Neural progenitor cell (in vitro differentiated cells): ENCODE data around the gene SERGEF. TPM values are rescaled to one million over a fixed set of nuclear protein-coding genes. Genes with fewer than 3 reads are reported as not detected.

Experiments
- DNase-seq: peaks from one replicate; pipeline ENCODE4 v3.0.0-alpha.2; 2016; ENCODE audit warnings: low spot score
- H2AFZ ChIP-seq: fragments of 200-600 bp; sonication (generic); replicated peaks from 2 replicates; pipeline ENCODE4 v1.6.1; 2016; ENCODE audit warnings: antibody characterized with exemption
- H3F3A ChIP-seq: fragments of 200-600 bp; sonication (generic); 2 replicates; pipeline ENCODE4 v1.6.1; 2016; ENCODE audit warnings: antibody characterized with exemption, low read depth
- H3K27ac ChIP-seq: fragments of 200-600 bp; sonication (generic); 2 replicates; pipeline ENCODE4 v1.5.1; 2016; ENCODE audit warnings: mild to moderate bottlenecking
- H3K27me3 ChIP-seq: fragments of 200-600 bp; sonication (generic); 2 replicates; pipeline ENCODE4 v1.6.1; 2016; ENCODE audit warnings: mild to moderate bottlenecking, moderate library complexity
- H3K36me3 ChIP-seq: fragments of 200-600 bp; sonication (generic); 2 replicates; pipeline ENCODE4 v1.5.1; 2016
- H3K4me1 ChIP-seq: fragments of 200-600 bp; sonication (generic); 2 replicates; pipeline ENCODE4 v1.6.1; 2016; ENCODE audit warnings: mixed run types
- H3K4me2 ChIP-seq: fragments of 200-600 bp; sonication (generic); 2 replicates; pipeline ENCODE4 v1.6.1; 2016
- H3K4me3 ChIP-seq: fragments of 200-600 bp; sonication (generic); 2 replicates; pipeline ENCODE4 v1.5.1; 2016
- H3K79me2 ChIP-seq: fragments of 200-600 bp; sonication (generic); 2 replicates; pipeline ENCODE4 v1.6.1; 2016; ENCODE audit warnings: low read depth
- H3K9ac ChIP-seq: fragments of 200-600 bp; sonication (generic); 2 replicates; pipeline ENCODE4 v1.6.1; 2016
- H3K9me3 ChIP-seq: fragments of 200-600 bp; sonication (generic); 2 replicates; pipeline ENCODE4 v1.5.1; 2016; ENCODE audit warnings: low read depth
- H4K20me1 ChIP-seq: fragments of 200-600 bp; sonication (generic); 2 replicates; pipeline ENCODE4 v1.6.1; 2016; ENCODE audit warnings: low read depth
- H3K27ac Mint-ChIP-seq: 3 replicates; pipeline ENCODE4 v1.8.0; 2021; ENCODE audit warnings: mixed read lengths
- H3K27me3 Mint-ChIP-seq: 2 replicates; pipeline ENCODE4 v1.8.0; 2022; ENCODE audit warnings: low read depth, mild to moderate bottlenecking, inconsistent platforms, moderate library complexity, mixed read lengths; ENCODE audit not compliant: insufficient read depth
- H3K36me3 Mint-ChIP-seq: 3 replicates; pipeline ENCODE4 v1.8.0; 2021; ENCODE audit warnings: mixed read lengths
- H3K4me1 Mint-ChIP-seq: 3 replicates; pipeline ENCODE4 v1.8.0; 2021; ENCODE audit warnings: mixed read lengths
- H3K4me3 Mint-ChIP-seq: 3 replicates; pipeline ENCODE4 v1.8.0; 2021; ENCODE audit warnings: mild to moderate bottlenecking, moderate library complexity, mixed read lengths
- H3K9me3 Mint-ChIP-seq: 3 replicates; pipeline ENCODE4 v1.8.0; 2020; ENCODE audit warnings: mixed read lengths
- EZH2 ChIP-seq: fragments of 200-600 bp; sonication (generic); IDR thresholded peaks from 2 replicates; pipeline ENCODE4 v1.6.1; 2017; ENCODE audit warnings: antibody characterized with exemption, mild to moderate bottlenecking, moderate library complexity
- EZH2phosphoT487 ChIP-seq: fragments of 200-600 bp; sonication (generic); IDR thresholded peaks from 2 replicates; pipeline ENCODE4 v1.6.1; 2017; ENCODE audit warnings: antibody characterized with exemption
- total RNA-seq: library from RNA; depleted of rRNA; stranded (reverse); fragments of >200 nt; gene quantifications from 2 replicates; pipeline ENCODE4 v1.2.3, GENCODE V29; 2015; ENCODE audit warnings: low replicate concordance
- TF ChIP-seq, protein P1 (sequence below): fragments of 200-600 bp; sonication (generic); IDR thresholded peaks from 2 replicates; pipeline ENCODE4 v1.5.1; 2017; ENCODE audit warnings: antibody characterized with exemption, mild to moderate bottlenecking

Gene SERGEF
- total RNA-seq, 1 donor from 2014 or later = 35.1 TPM

DNA sequence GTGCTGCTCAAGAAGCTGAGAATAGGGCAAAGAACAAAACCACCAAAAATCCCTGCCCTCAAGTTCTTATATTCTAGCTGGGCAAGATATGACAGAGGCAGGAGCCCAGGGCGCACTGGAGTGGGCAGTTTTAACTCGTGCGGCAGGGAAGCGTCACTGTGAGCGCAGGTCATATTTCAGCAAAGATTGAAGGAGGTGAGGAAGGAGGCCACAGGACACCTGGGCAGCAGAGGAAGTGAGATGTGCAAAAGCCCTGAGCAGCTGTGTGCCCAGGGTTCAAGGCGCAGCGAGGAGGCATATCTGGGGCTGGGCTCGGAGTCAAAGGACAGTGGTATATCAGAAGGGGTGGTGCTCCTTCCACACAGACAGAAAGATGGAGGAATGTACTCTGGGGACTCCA is 264.8 kb downstream of the SERGEF start:
- Mint-ChIP-seq H3K27ac (peak overlapping the region; percentile 33), H3K4me3 (no peak overlapping the region), H3K36me3 (no peaks in the 10 kb centered on the region), H3K4me1 (peaks cover 3% of the 10 kb centered on the region), H3K27me3 (peaks cover 7% of the 10 kb centered on the region), H3K9me3 (no peaks in the 10 kb centered on the region)
- no peak overlapping the region for H3K4me2 ChIP-seq
- no peaks in the 10 kb centered on the region for H3F3A ChIP-seq
- no peaks in the 10 kb centered on the region for H4K20me1 ChIP-seq
- no peaks in the 10 kb centered on the region for H3K79me2 ChIP-seq
- no peak overlapping the region for H2AFZ ChIP-seq
- no peaks in the 10 kb centered on the region for H3K36me3 ChIP-seq
- no peak overlapping the region for H3K4me3 ChIP-seq
- H3K9ac ChIP-seq = no peak overlapping the region
- no peaks in the 10 kb centered on the region for H3K4me1 ChIP-seq
- no peaks in the 10 kb centered on the region for H3K9me3 ChIP-seq
- H3K27me3 ChIP-seq = no peaks in the 10 kb centered on the region
- no peak for DNase-seq
- TF ChIP-seq EZH2 = no peak
- no peak overlapping the region for H3K27ac ChIP-seq

DNA sequence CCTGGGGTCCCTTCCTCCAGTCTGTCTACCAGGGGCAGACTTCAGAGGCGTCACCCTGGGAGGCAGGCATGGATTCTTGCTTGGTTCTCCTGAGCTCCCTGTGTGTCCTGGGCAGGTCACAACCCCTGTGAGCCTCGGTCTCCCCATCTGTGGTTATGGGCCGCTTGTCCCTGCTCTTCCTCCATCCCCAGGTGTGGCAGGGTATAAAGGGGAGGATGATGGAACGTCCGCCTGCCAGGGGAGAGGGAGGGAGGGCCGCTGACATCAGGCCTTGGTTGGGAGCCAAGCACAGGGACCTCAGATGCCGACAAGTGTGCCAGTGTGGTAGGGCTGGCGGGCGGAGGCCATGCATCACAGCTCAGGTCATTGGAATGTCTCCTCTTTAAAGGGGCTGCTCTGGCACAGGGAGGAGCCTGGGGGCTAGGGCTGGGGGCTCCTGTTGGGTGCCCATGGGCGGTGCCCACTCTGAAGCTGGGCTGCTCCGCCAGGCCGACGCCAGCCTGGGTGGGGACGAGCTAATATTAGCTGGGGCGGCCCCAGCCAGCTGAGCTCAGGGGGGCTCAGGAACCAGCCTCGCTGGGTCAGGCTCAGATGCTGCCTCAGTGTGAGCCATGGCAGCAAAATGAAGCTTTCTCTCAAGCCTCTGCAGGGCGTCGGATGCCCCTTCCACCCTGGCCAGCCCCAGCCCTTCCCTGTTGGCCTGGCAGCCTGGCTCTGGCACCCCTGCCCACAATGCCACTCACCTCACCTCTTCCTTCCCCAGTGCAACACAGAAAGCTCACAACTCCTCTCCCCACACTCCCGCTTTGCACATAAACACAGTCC is 265.5 kb downstream of the SERGEF start:
- H3K4me2 ChIP-seq = no peak overlapping the region
- H3F3A ChIP-seq = no peaks in the 10 kb centered on the region
- H3K27ac Mint-ChIP-seq = peak overlapping the region; percentile 33
- H3K36me3 ChIP-seq = no peaks in the 10 kb centered on the region
- H3K79me2 ChIP-seq = no peaks in the 10 kb centered on the region
- no peaks in the 10 kb centered on the region for H3K9me3 ChIP-seq
- H3K27me3 Mint-ChIP-seq = peaks cover 7% of the 10 kb centered on the region
- no peak overlapping the region for H3K9ac ChIP-seq
- H3K4me3 Mint-ChIP-seq = no peak overlapping the region
- no peak overlapping the region for H3K27ac ChIP-seq
- no peaks in the 10 kb centered on the region for H3K4me1 ChIP-seq
- TF ChIP-seq, protein P1, sequence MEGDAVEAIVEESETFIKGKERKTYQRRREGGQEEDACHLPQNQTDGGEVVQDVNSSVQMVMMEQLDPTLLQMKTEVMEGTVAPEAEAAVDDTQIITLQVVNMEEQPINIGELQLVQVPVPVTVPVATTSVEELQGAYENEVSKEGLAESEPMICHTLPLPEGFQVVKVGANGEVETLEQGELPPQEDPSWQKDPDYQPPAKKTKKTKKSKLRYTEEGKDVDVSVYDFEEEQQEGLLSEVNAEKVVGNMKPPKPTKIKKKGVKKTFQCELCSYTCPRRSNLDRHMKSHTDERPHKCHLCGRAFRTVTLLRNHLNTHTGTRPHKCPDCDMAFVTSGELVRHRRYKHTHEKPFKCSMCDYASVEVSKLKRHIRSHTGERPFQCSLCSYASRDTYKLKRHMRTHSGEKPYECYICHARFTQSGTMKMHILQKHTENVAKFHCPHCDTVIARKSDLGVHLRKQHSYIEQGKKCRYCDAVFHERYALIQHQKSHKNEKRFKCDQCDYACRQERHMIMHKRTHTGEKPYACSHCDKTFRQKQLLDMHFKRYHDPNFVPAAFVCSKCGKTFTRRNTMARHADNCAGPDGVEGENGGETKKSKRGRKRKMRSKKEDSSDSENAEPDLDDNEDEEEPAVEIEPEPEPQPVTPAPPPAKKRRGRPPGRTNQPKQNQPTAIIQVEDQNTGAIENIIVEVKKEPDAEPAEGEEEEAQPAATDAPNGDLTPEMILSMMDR = no peak
- TF ChIP-seq EZH2phosphoT487 (no peak), EZH2 (no peak)
- H3K27me3 ChIP-seq = no peaks in the 10 kb centered on the region
- peaks cover 3% of the 10 kb centered on the region for H3K4me1 Mint-ChIP-seq
- H3K36me3 Mint-ChIP-seq = no peaks in the 10 kb centered on the region
- H3K9me3 Mint-ChIP-seq = no peaks in the 10 kb centered on the region
- no peak overlapping the region for H2AFZ ChIP-seq
- no peak for DNase-seq
- H4K20me1 ChIP-seq = no peaks in the 10 kb centered on the region
- no peak overlapping the region for H3K4me3 ChIP-seq

DNA sequence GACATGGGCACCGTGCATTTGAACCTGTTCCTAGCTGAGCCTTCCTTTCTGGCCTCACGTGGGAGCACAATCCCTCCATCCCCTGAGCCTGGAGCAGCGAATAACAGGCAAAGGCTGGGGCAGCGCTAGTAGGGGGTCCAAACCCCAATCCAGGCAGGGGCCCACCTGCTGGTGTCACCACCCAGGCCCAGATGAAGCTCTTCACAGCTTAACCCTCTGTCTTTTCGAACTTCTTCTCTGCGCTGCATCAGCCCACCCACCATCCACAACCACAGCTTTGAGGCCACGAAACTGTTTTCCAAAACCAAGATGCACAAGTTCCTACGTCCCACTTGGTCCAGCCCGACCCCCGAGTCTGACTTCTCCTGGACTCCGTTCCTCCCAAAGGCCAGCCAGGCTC is 266.8 kb downstream of the SERGEF start:
- Mint-ChIP-seq H3K4me1 (peaks cover 10% of the 10 kb centered on the region), H3K36me3 (no peaks in the 10 kb centered on the region), H3K27ac (no peak overlapping the region), H3K4me3 (peak overlapping the region; percentile 3), H3K27me3 (peaks cover 11% of the 10 kb centered on the region), H3K9me3 (no peaks in the 10 kb centered on the region)
- H3K4me3 ChIP-seq = no peak overlapping the region
- H4K20me1 ChIP-seq = no peaks in the 10 kb centered on the region
- DNase-seq = no peak
- TF ChIP-seq EZH2phosphoT487 (no peak), EZH2 (no peak)
- TF ChIP-seq, protein P1 = no peak
- no peaks in the 10 kb centered on the region for H3K9me3 ChIP-seq
- H2AFZ ChIP-seq = no peak overlapping the region
- no peaks in the 10 kb centered on the region for H3K27me3 ChIP-seq
- no peak overlapping the region for H3K9ac ChIP-seq
- H3K27ac ChIP-seq = no peak overlapping the region
- H3K4me2 ChIP-seq = no peak overlapping the region
- H3K36me3 ChIP-seq = no peaks in the 10 kb centered on the region
- H3K79me2 ChIP-seq = no peaks in the 10 kb centered on the region
- no peaks in the 10 kb centered on the region for H3K4me1 ChIP-seq
- H3F3A ChIP-seq = no peaks in the 10 kb centered on the region
